GM21717 (cell line): ENCODE measurements around the gene SLC7A14.

ENCODE experiments used
- ATAC-seq: cut with Tn5 transposase; IDR thresholded peaks from one replicate; pipeline ENCODE4 v1.9.1; 2021; ENCODE audit warnings: mild to moderate bottlenecking, moderate library complexity; ENCODE audit not compliant: unreplicated experiment

The SLC7A14 gene

GRCh38 chr3:170585937-170586310, at the start of gene SLC7A14:
Gene SLC7A14, minus strand, starts transcription at chr3:170586075. Its CDS starts 59,139 bp downstream, at chr3:170526936.
- ATAC-seq = no peak

GRCh38 chr3:170635385-170635735, 49.5 kb upstream of the SLC7A14 start:
- no peak for ATAC-seq

- peak; percentile 75 for ATAC-seq
These were observed 48.9 kb upstream of the SLC7A14 start for GRCh38 chr3:170634663-170635384.

- no peak for ATAC-seq
These were observed 47.7 kb upstream of the SLC7A14 start for GRCh38 chr3:170633573-170633972.

- peak; percentile 82 for ATAC-seq
These were observed 46.9 kb upstream of the SLC7A14 start for GRCh38 chr3:170632780-170633179.

GRCh38 chr3:170631755-170632488, 46.0 kb upstream of the SLC7A14 start:
- ATAC-seq = no peak

- no peak for ATAC-seq
These were observed 37.6 kb upstream of the SLC7A14 start for GRCh38 chr3:170623524-170623923.

GRCh38 chr3:170622369-170623159, 36.7 kb upstream of the SLC7A14 start:
- no peak for ATAC-seq

GRCh38 chr3:170621256-170621655, 35.4 kb upstream of the SLC7A14 start:
- ATAC-seq = no peak

- ATAC-seq = no peak
These were observed 28.5 kb upstream of the SLC7A14 start for GRCh38 chr3:170614214-170614966.

- no peak for ATAC-seq
These were observed 25.9 kb upstream of the SLC7A14 start for GRCh38 chr3:170611751-170612150.

- ATAC-seq = no peak
These were observed 24.5 kb upstream of the SLC7A14 start for GRCh38 chr3:170610321-170610884.

GRCh38 chr3:170608475-170608874, 22.6 kb upstream of the SLC7A14 start:
- no peak for ATAC-seq

- no peak for ATAC-seq
These were observed 20.8 kb upstream of the SLC7A14 start for GRCh38 chr3:170606675-170607074.

- no peak for ATAC-seq
These were observed 19.6 kb upstream of the SLC7A14 start for GRCh38 chr3:170605490-170605889.

GRCh38 chr3:170603770-170604510, 18.1 kb upstream of the SLC7A14 start:
- no peak for ATAC-seq

- ATAC-seq = no peak
These were observed 16.7 kb upstream of the SLC7A14 start for GRCh38 chr3:170602556-170602955.

GRCh38 chr3:170600005-170600624, 14.2 kb upstream of the SLC7A14 start:
- no peak for ATAC-seq

GRCh38 chr3:170599091-170599490, 13.2 kb upstream of the SLC7A14 start:
- ATAC-seq = no peak
